Nephron progenitor cell (in vitro differentiated cells): ENCODE measurements around the gene SOX11.

Experiments used
- DNase-seq: peaks from one replicate; pipeline ENCODE4 v3.0.0; 2021
- H3K27ac Mint-ChIP-seq: 2 replicates; pipeline ENCODE4 v1.8.0; 2021; ENCODE audit warnings: mild to moderate bottlenecking, moderate library complexity, mixed read lengths
- H3K27me3 Mint-ChIP-seq: 2 replicates; pipeline ENCODE4 v1.8.0; 2021; ENCODE audit warnings: mild to moderate bottlenecking, low read depth, mixed read lengths; ENCODE audit not compliant: poor library complexity
- H3K36me3 Mint-ChIP-seq: 2 replicates; pipeline ENCODE4 v1.8.0; 2021; ENCODE audit warnings: low read depth, mixed read lengths
- H3K4me1 Mint-ChIP-seq: 2 replicates; pipeline ENCODE4 v1.8.0; 2021; ENCODE audit warnings: mixed read lengths
- H3K4me3 Mint-ChIP-seq: 2 replicates; pipeline ENCODE4 v1.8.0; 2021; ENCODE audit warnings: mild to moderate bottlenecking, moderate library complexity, mixed read lengths
- H3K9me3 Mint-ChIP-seq: 2 replicates; pipeline ENCODE4 v1.8.0; 2021; ENCODE audit warnings: mild to moderate bottlenecking, moderate library complexity, mixed read lengths
- CTCF ChIP-seq: fragments of 200-600 bp; sonication (generic); IDR thresholded peaks from 2 replicates; pipeline ENCODE4 v1.5.0; 2021; ENCODE audit warnings: antibody characterized with exemption

Gene SOX11

GRCh38 chr2:5748946-5749345 is 56.8 kb downstream of the SOX11 start:
- Mint-ChIP-seq H3K27ac (no peak overlapping the region), H3K36me3 (no peaks in the 10 kb centered on the region), H3K27me3 (peaks cover 9% of the 10 kb centered on the region), H3K9me3 (no peaks in the 10 kb centered on the region), H3K4me3 (no peak overlapping the region), H3K4me1 (peaks cover 23% of the 10 kb centered on the region)
- no peak for TF ChIP-seq CTCF
- DNase-seq, result no peak

GRCh38 chr2:5749347-5749746 is 57.2 kb downstream of the SOX11 start:
- Mint-ChIP-seq H3K36me3 (no peaks in the 10 kb centered on the region), H3K27me3 (peaks cover 9% of the 10 kb centered on the region), H3K4me1 (peaks cover 21% of the 10 kb centered on the region), H3K9me3 (no peaks in the 10 kb centered on the region), H3K4me3 (no peak overlapping the region), H3K27ac (no peak overlapping the region)
- DNase-seq, result no peak
- TF ChIP-seq CTCF, result no peak
